ENCODE results near the gene PRDM5.

- TF ChIP-seq, protein P1, sequence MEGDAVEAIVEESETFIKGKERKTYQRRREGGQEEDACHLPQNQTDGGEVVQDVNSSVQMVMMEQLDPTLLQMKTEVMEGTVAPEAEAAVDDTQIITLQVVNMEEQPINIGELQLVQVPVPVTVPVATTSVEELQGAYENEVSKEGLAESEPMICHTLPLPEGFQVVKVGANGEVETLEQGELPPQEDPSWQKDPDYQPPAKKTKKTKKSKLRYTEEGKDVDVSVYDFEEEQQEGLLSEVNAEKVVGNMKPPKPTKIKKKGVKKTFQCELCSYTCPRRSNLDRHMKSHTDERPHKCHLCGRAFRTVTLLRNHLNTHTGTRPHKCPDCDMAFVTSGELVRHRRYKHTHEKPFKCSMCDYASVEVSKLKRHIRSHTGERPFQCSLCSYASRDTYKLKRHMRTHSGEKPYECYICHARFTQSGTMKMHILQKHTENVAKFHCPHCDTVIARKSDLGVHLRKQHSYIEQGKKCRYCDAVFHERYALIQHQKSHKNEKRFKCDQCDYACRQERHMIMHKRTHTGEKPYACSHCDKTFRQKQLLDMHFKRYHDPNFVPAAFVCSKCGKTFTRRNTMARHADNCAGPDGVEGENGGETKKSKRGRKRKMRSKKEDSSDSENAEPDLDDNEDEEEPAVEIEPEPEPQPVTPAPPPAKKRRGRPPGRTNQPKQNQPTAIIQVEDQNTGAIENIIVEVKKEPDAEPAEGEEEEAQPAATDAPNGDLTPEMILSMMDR (IDR thresholded peaks at IDR 0.05) = no peak
- no peak for TF ChIP-seq POLR2A (IDR thresholded peaks at IDR 0.05)
Measured at GRCh38 chr4:120964596-120964995, 42.1 kb upstream of the PRDM5 start.

Data from body of pancreas (tissue), 4 donors.